Activated T-cell treated with anti-CD3 and anti-CD28 coated beads, Interleukin-2, amount 50 U/mL, for 1 hour (primary cell): ENCODE measurements around the gene HOXB2.

Experiments
- DNase-seq: peaks from one replicate; pipeline ENCODE4 v3.0.0-alpha.2; 2020

HOXB2 gene

GRCh38 chr17:48551596-48552465, 6.9 kb upstream of the HOXB2 start:
- no peak for DNase-seq

- DNase-seq, result no peak
Measured at GRCh38 chr17:48551214-48551555, 6.3 kb upstream of the HOXB2 start.

- DNase-seq, result no peak
Measured at GRCh38 chr17:48550502-48551213, 5.7 kb upstream of the HOXB2 start.

- DNase-seq, result no peak
Measured at GRCh38 chr17:48549914-48550501, 5.1 kb upstream of the HOXB2 start.

- DNase-seq, result no peak
Measured at GRCh38 chr17:48549281-48549630, 4.3 kb upstream of the HOXB2 start.

GRCh38 chr17:48548523-48549280, 3.8 kb upstream of the HOXB2 start:
- no peak for DNase-seq

GRCh38 chr17:48547808-48548522, 3.1 kb upstream of the HOXB2 start:
- DNase-seq, result no peak

GRCh38 chr17:48546924-48547807, 2.3 kb upstream of the HOXB2 start:
- DNase-seq, result no peak

- no peak for DNase-seq
Measured at GRCh38 chr17:48546137-48546923, 1.4 kb upstream of the HOXB2 start.

- no peak for DNase-seq
Measured at GRCh38 chr17:48545539-48545938, 630 bp upstream of the HOXB2 start.

GRCh38 chr17:48544349-48545021, 424 bp downstream of the HOXB2 start:
- DNase-seq, result peak; percentile 52

GRCh38 chr17:48543854-48544348, 1.0 kb downstream of the HOXB2 start:
- DNase-seq, result no peak

GRCh38 chr17:48543107-48543853, 1.6 kb downstream of the HOXB2 start:
- DNase-seq, result peak; percentile 72

GRCh38 chr17:48542698-48543106, 2.2 kb downstream of the HOXB2 start:
- no peak for DNase-seq

GRCh38 chr17:48542114-48542656, 2.7 kb downstream of the HOXB2 start:
- DNase-seq, result peak; percentile 54

GRCh38 chr17:48541577-48542113, 3.3 kb downstream of the HOXB2 start:
- DNase-seq, result peak; percentile 63

GRCh38 chr17:48541036-48541576, 3.8 kb downstream of the HOXB2 start:
- DNase-seq, result peak; percentile 33

GRCh38 chr17:48540213-48540612, 4.7 kb downstream of the HOXB2 start:
- no peak for DNase-seq
